Fibroblast of the aortic adventitia (primary cell): Measurements from ENCODE around the gene CDH23. TPM values are rescaled to one million over a fixed set of nuclear protein-coding genes. Genes with fewer than 3 reads are reported as not detected.

Experiments used
- DNase-seq: peaks from one replicate; pipeline ENCODE4 v3.0.0-alpha.2; 2010; ENCODE audit warnings: low read depth
- H3K4me3 ChIP-seq: 2 replicates; pipeline ENCODE4 v1.5.1; 2011; ENCODE audit warnings: low read depth, mild to moderate bottlenecking, control low read depth, low read length, moderate library complexity
- CTCF ChIP-seq: IDR thresholded peaks from 2 replicates; pipeline ENCODE4 v1.5.1; 2011; ENCODE audit warnings: mild to moderate bottlenecking, low read length, control low read depth, inconsistent platforms; ENCODE audit not compliant: insufficient read depth
- total RNA-seq: library from RNA; depleted of rRNA; stranded (reverse); fragments of >200 nt; gene quantifications from 2 replicates; pipeline ENCODE4 v1.2.3, GENCODE V29; 2012; ENCODE audit warnings: low replicate concordance

Gene CDH23
- total RNA-seq, 1 donor, result 0.27 TPM

DNA sequence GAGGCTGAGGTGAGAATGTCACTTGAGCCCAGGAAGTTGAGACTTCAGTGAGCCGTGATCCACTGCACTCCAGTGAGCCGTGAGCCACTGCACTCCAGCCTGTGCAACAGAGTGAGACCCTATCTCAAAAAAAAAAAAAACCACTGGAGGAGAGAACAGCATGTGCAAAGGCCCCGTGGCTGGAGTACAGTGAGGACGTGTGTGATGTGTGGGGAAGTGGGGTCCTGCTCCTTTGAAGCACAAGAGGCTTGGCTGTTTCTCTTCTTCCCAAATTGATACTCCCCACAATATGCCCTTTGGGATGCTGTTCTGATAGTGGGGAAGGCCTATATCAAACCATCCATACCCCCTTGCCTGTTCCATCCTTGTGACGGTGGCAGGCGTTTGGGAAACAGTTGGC, 254.7 kb downstream of the CDH23 start:
- H3K4me3 ChIP-seq, result no peak overlapping the region
- DNase-seq, result no peak
- TF ChIP-seq CTCF, result no peak

- H3K4me3 ChIP-seq, result no peak overlapping the region
- no peak for DNase-seq
- TF ChIP-seq CTCF, result no peak
Observed at GRCh38 chr10:71651928-71652327, 255.2 kb downstream of the CDH23 start.

DNA sequence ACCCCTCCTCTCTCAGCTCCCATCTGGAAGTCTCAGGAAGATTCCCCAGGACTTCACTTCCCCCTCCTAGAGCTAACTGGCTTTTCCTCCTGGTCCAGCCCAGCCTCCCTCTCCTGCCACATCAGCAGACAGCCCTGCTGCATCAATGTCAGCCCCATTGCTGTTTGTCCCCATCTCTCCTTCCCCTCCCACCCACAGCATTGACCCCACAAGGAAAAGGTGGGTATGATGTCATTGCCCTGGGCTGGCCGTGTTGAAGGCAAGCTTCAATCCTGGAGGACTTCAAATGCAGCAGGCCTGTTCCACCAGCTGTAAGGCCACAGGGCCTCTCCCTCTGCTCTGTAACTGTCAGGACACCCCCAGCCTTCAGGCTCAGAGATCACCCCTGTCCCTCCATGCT, 256.3 kb downstream of the CDH23 start:
- no peak for TF ChIP-seq CTCF

GRCh38 chr10:71656220-71656619, 259.5 kb downstream of the CDH23 start:
- no peak for DNase-seq
- no peak overlapping the region for H3K4me3 ChIP-seq
- TF ChIP-seq CTCF, result no peak

More for the DNA sequence above, 256.3 kb downstream of the CDH23 start:
- no peak for DNase-seq
- H3K4me3 ChIP-seq, result no peak overlapping the region

DNA sequence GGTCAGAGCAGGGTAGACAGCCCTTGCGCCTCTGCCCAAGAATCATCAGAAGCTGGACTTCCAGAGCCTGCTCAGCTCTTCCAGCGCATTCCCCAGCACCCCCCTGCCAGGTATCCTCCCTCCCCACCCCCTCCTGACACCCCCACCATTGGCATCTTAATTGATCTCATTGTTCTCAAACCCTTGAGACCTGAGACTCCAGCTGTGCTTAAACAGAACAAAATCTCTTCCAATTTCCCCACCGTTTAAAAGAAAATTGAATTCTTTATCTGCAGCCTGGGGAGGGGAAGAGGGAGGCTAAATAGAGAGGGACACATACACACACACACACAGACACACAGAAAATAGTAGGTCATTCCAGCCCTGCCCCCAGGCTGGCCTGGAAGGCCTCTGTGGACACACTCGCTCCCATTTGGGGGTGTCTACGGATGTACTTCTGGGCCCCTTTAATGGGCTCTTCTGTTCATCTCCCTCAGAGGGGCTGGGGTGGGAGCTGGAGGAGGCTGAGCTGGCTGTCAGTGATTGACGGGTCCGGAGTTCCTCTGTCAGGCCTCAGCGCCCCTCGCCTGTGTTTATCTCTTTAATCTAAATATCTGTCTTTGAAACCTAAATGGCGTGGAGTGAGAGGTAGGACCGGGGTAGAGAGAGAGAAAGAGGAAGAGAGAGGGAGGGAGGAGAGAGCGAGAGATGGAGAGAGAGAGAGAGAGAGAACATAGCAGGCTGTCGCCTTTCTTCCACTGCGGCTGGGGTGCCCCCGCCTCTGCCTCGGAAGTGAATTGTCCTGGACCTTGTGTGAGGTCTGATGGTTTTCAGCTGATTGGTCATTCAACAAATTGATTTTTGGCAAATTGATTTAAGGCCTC, 261.1 kb downstream of the CDH23 start:
- DNase-seq, result no peak
- no peak for TF ChIP-seq CTCF
- no peak overlapping the region for H3K4me3 ChIP-seq

- TF ChIP-seq CTCF, result no peak
- no peak for DNase-seq
- no peak overlapping the region for H3K4me3 ChIP-seq
Observed at GRCh38 chr10:71658467-71658745, 261.7 kb downstream of the CDH23 start.
